WERI-Rb-1 (cell line): ENCODE results near the gene CYP19A1.

ENCODE experiments used
- DNase-seq: peaks from one replicate; pipeline ENCODE4 v3.0.0-alpha.2; 2020
- H3K27ac ChIP-seq: fragments of 250-450 bp; sonication (Bioruptor Pico); 2 replicates; pipeline ENCODE4 v1.5.1; 2020; ENCODE audit warnings: mild to moderate bottlenecking, moderate library complexity
- H3K27me3 ChIP-seq: fragments of 250-450 bp; sonication (Bioruptor Pico); 2 replicates; pipeline ENCODE4 v1.5.1; 2021; ENCODE audit warnings: mild to moderate bottlenecking, low read depth, moderate library complexity; ENCODE audit not compliant: insufficient read depth, severe bottlenecking
- H3K36me3 ChIP-seq: fragments of 250-450 bp; sonication (Bioruptor Pico); 2 replicates; pipeline ENCODE4 v1.5.1; 2020; ENCODE audit warnings: mild to moderate bottlenecking, moderate library complexity
- H3K4me3 ChIP-seq: 2 replicates; pipeline ENCODE4 v1.5.1; 2011; ENCODE audit warnings: low read depth, mild to moderate bottlenecking, control low read depth, low read length
- H3K9me3 ChIP-seq: fragments of 250-450 bp; sonication (Bioruptor Pico); 2 replicates; pipeline ENCODE4 v1.5.1; 2021; ENCODE audit warnings: mild to moderate bottlenecking, moderate library complexity; ENCODE audit not compliant: severe bottlenecking
- CTCF ChIP-seq: IDR thresholded peaks from 2 replicates; pipeline ENCODE4 v1.5.1; 2011; ENCODE audit warnings: low read depth, mild to moderate bottlenecking, control low read depth, inconsistent platforms, low read length

The CYP19A1 gene

GRCh38 chr15:51335087-51335486 is 3.3 kb downstream of the CYP19A1 start:
- DNase-seq: no peak
- peak overlapping the region; percentile 11; the same call in 1 of the 2 replicates for H3K27ac ChIP-seq
- H3K27me3 ChIP-seq: no peaks in the 10 kb centered on the region
- TF ChIP-seq CTCF: no peak
- H3K4me3 ChIP-seq: no peak overlapping the region
- peaks cover 3% of the 10 kb centered on the region for H3K9me3 ChIP-seq
- H3K36me3 ChIP-seq: no peaks in the 10 kb centered on the region

GRCh38 chr15:51334011-51334451 is 4.4 kb downstream of the CYP19A1 start:
- H3K27me3 ChIP-seq: no peaks in the 10 kb centered on the region
- H3K27ac ChIP-seq: peak overlapping the region; percentile 58
- H3K9me3 ChIP-seq: peaks cover 3% of the 10 kb centered on the region
- no peak for TF ChIP-seq CTCF
- peak; percentile 39 for DNase-seq
- H3K4me3 ChIP-seq: no peak overlapping the region
- H3K36me3 ChIP-seq: no peaks in the 10 kb centered on the region

GRCh38 chr15:51333571-51333970 is 4.8 kb downstream of the CYP19A1 start:
- Histone ChIP-seq H3K27ac (peak overlapping the region; percentile 58; the same call in 1 of the 2 replicates), H3K9me3 (peaks cover 3% of the 10 kb centered on the region), H3K27me3 (no peaks in the 10 kb centered on the region), H3K36me3 (no peaks in the 10 kb centered on the region), H3K4me3 (no peak overlapping the region)
- no peak for TF ChIP-seq CTCF
- DNase-seq: peak; percentile 57

- Histone ChIP-seq H3K27me3 (no peaks in the 10 kb centered on the region), H3K36me3 (no peaks in the 10 kb centered on the region), H3K9me3 (peaks cover 7% of the 10 kb centered on the region), H3K4me3 (no peak overlapping the region), H3K27ac (no peak overlapping the region)
- no peak for TF ChIP-seq CTCF
- DNase-seq: no peak
Observed at GRCh38 chr15:51332206-51333147, 5.9 kb downstream of the CYP19A1 start.

- H3K9me3 ChIP-seq: peaks cover 7% of the 10 kb centered on the region
- TF ChIP-seq CTCF: no peak
- no peaks in the 10 kb centered on the region for H3K36me3 ChIP-seq
- no peak overlapping the region for H3K27ac ChIP-seq
- H3K27me3 ChIP-seq: no peaks in the 10 kb centered on the region
- no peak for DNase-seq
- no peak overlapping the region for H3K4me3 ChIP-seq
Observed at GRCh38 chr15:51331141-51331540, 7.3 kb downstream of the CYP19A1 start.
